IMR-90 (cell line): ENCODE results near the gene DENND1A. TPM values are rescaled to one million over a fixed set of nuclear protein-coding genes. Genes with fewer than 3 reads are reported as not detected.

Experiments used
- ATAC-seq: fragments of 200-7000 bp; cut with Tn5 transposase; 2 replicates; pipeline ENCODE4 v1.9.1; 2020; ENCODE audit warnings: low read depth, mild to moderate bottlenecking, moderate library complexity
- BruUV-seq: library from RNA; stranded (reverse); fragments of 400-500 nt; replicated peaks from 2 replicates; lab custom pipeline; 2021; lab: Mats Ljungman, UMichigan
- CTCF ChIA-PET: fragments of 300-600 bp; formaldehyde crosslinking; extraction: SDS; loops from one replicate; lab custom pipeline; 2021; ENCODE audit warnings: antibody characterized with exemption; lab: Yijun Ruan, JAX
- POLR2A ChIA-PET: fragments of 300-600 bp; sonication (Branson Sonifier 250); formaldehyde crosslinking; loops from one replicate; lab custom pipeline; 2022; ENCODE audit warnings: antibody characterized with exemption; ENCODE audit not compliant: unreplicated experiment; lab: Charles Lee
- DNase-seq: peaks from one replicate; pipeline ENCODE4 v3.0.0; 2013
- H2AFZ ChIP-seq: replicated peaks from 2 replicates; pipeline ENCODE3; 2013; ENCODE audit warnings: low read length, mild to moderate bottlenecking; ENCODE audit not compliant: poor library complexity
- H2AK5ac ChIP-seq: 2 replicates; pipeline ENCODE4 v1.6.1; 2013; ENCODE audit warnings: low read depth, low read length, inconsistent platforms
- H2AK9ac ChIP-seq: replicated peaks from 2 replicates; pipeline ENCODE3; 2013; ENCODE audit warnings: mild to moderate bottlenecking, low read depth, low read length, moderate library complexity; ENCODE audit not compliant: poor library complexity
- H2BK120ac ChIP-seq: 2 replicates; pipeline ENCODE4 v1.6.1; 2013; ENCODE audit warnings: low read depth, low read length, inconsistent platforms
- H2BK15ac ChIP-seq: 3 replicates; pipeline ENCODE4 v1.6.1; 2013; ENCODE audit warnings: low read depth, low read length, inconsistent platforms
- H2BK20ac ChIP-seq: 2 replicates; pipeline ENCODE4 v1.6.1; 2013; ENCODE audit warnings: low read depth, mild to moderate bottlenecking, inconsistent platforms, low read length, moderate library complexity
- H2BK5ac ChIP-seq: 2 replicates; pipeline ENCODE4 v1.6.1; 2013; ENCODE audit warnings: mild to moderate bottlenecking, low read depth, low read length, inconsistent platforms; ENCODE audit not compliant: poor library complexity, severe bottlenecking
- H3K14ac ChIP-seq: replicated peaks from 2 replicates; pipeline ENCODE4 v1.6.1; 2013; ENCODE audit warnings: low read depth, low read length, inconsistent platforms
- H3K18ac ChIP-seq: 2 replicates; pipeline ENCODE4 v1.6.1; 2013; ENCODE audit warnings: low read depth, low read length, control low read depth
- H3K23ac ChIP-seq: 2 replicates; pipeline ENCODE4 v1.6.1; 2013; ENCODE audit warnings: low read depth, low read length, inconsistent platforms
- H3K27ac ChIP-seq: 2 replicates; pipeline ENCODE4 v1.5.1; 2013; ENCODE audit warnings: mild to moderate bottlenecking, control low read depth, low read length; ENCODE audit not compliant: insufficient read depth
- H3K27me3 ChIP-seq: 2 replicates; pipeline ENCODE4 v1.6.1; 2013; ENCODE audit warnings: low read length; ENCODE audit not compliant: control insufficient read depth, insufficient read depth
- H3K36me3 ChIP-seq: 2 replicates; pipeline ENCODE4 v1.6.1; 2013; ENCODE audit warnings: low read length, mixed read lengths; ENCODE audit not compliant: control insufficient read depth, insufficient read depth
- H3K4ac ChIP-seq: 2 replicates; pipeline ENCODE4 v1.6.1; 2013; ENCODE audit warnings: low read depth, low read length, inconsistent platforms
- H3K4me1 ChIP-seq: 2 replicates; pipeline ENCODE4 v1.6.1; 2013; ENCODE audit warnings: low read length, mixed read lengths; ENCODE audit not compliant: control insufficient read depth, insufficient read depth
- H3K4me2 ChIP-seq: 2 replicates; pipeline ENCODE4 v1.6.1; 2013; ENCODE audit warnings: low read depth, mild to moderate bottlenecking, control low read depth, low read length, moderate library complexity
- H3K4me3 ChIP-seq: 2 replicates; pipeline ENCODE4 v1.5.1; 2013; ENCODE audit warnings: low read depth, mild to moderate bottlenecking, control low read depth, low read length, moderate library complexity; ENCODE audit not compliant: insufficient read depth
- H3K56ac ChIP-seq: 2 replicates; pipeline ENCODE4 v1.6.1; 2013; ENCODE audit warnings: low read length, inconsistent platforms; ENCODE audit not compliant: insufficient read depth; ENCODE audit errors: extremely low read depth
- H3K79me1 ChIP-seq, 2 experiments: 2 replicates each; pipeline ENCODE4 v1.6.1; 2013; ENCODE audit warnings: low read length in 2 of 2, inconsistent platforms in 1 of 2, low read depth in 1 of 2
- H3K9ac ChIP-seq: 2 replicates; pipeline ENCODE4 v1.6.1; 2013; ENCODE audit warnings: low read depth, low read length, control low read depth
- H3K9me1 ChIP-seq: 2 replicates; pipeline ENCODE4 v1.6.1; 2013; ENCODE audit warnings: low read length, inconsistent platforms; ENCODE audit not compliant: insufficient read depth
- H3K9me3 ChIP-seq: 2 replicates; pipeline ENCODE4 v1.6.1; 2013; ENCODE audit warnings: low read length; ENCODE audit not compliant: control insufficient read depth, insufficient read depth
- H4K20me1 ChIP-seq: 2 replicates; pipeline ENCODE4 v1.6.1; 2013; ENCODE audit warnings: low read length, inconsistent platforms; ENCODE audit not compliant: insufficient read depth
- H4K5ac ChIP-seq: 2 replicates; pipeline ENCODE4 v1.6.1; 2013; ENCODE audit warnings: mild to moderate bottlenecking, low read depth, low read length, control low read depth
- H4K8ac ChIP-seq, 2 experiments: 2 replicates each; pipeline ENCODE4 v1.6.1; 2013; ENCODE audit warnings: low read depth in 2 of 2, low read length in 2 of 2, control low read depth in 1 of 2, inconsistent platforms in 1 of 2
- H4K91ac ChIP-seq: 2 replicates; pipeline ENCODE4 v1.6.1; 2013; ENCODE audit warnings: low read depth, low read length, inconsistent platforms; ENCODE audit not compliant: insufficient read depth
- CEBPB ChIP-seq: IDR thresholded peaks from 2 replicates; pipeline ENCODE4 v1.6.1; 2012; ENCODE audit warnings: low read depth, low read length, improper control_type of control experiment
- MAFK ChIP-seq: IDR thresholded peaks from 2 replicates; pipeline ENCODE4 v1.6.1; 2012; ENCODE audit warnings: low read depth, low read length, improper control_type of control experiment
- POLR2A ChIP-seq: IDR thresholded peaks from 2 replicates; pipeline ENCODE4 v1.6.1; 2012; ENCODE audit warnings: mild to moderate bottlenecking, low read depth, low read length
- RAD21 ChIP-seq: IDR thresholded peaks from 2 replicates; pipeline ENCODE4 v1.6.1; 2012; ENCODE audit warnings: low read length, improper control_type of control experiment
- RCOR1 ChIP-seq: IDR thresholded peaks from 2 replicates; pipeline ENCODE4 v1.6.1; 2012; ENCODE audit warnings: mild to moderate bottlenecking, low read length, improper control_type of control experiment; ENCODE audit not compliant: insufficient replicate concordance
- RFX5 ChIP-seq: IDR thresholded peaks from 2 replicates; pipeline ENCODE4 v1.8.0; 2012; ENCODE audit warnings: low read depth, mild to moderate bottlenecking, low read length, moderate library complexity
- SMC3 ChIP-seq: fragments of 150-350 bp; IDR thresholded peaks from 2 replicates; pipeline ENCODE4 v1.6.1; 2016; ENCODE audit warnings: low read depth, mild to moderate bottlenecking, antibody characterized with exemption, low read length, moderate library complexity
- dilution Hi-C: fragments of 300-500 bp; cut with HindIII; formaldehyde crosslinking; loops from one replicate; pipeline ENCODE4 v1.14.3; 2018; ENCODE audit warnings: low sequenced_read_pairs; ENCODE audit not compliant: unreplicated experiment
- in situ Hi-C: fragments of 300-500 bp; cut with MboI; formaldehyde crosslinking; loops from 3 replicates; pipeline ENCODE4 v1.14.3; 2019; ENCODE audit warnings: low sequenced_read_pairs, inconsistent platforms, mixed read lengths
- intact Hi-C: fragments of 100-400 bp; cut with micrococcal nuclease; formaldehyde crosslinking; loops from 2 replicates; pipeline ENCODE4 v1.10.0; 2022
- polyA plus RNA-seq, 3 experiments: library from polyadenylated mRNA; depleted of rRNA; stranded (reverse); fragments of >200 nt; gene quantifications; 2 replicates each; pipeline ENCODE4 v1.2.3, GENCODE V29; 2012; ENCODE audit warnings: low replicate concordance in 1 of 3
- total RNA-seq: library from RNA; depleted of rRNA; stranded (reverse); fragments of >200 nt; gene quantifications from 2 replicates; pipeline ENCODE4 v1.2.3, GENCODE V29; 2012
- TF ChIP-seq, protein P1 (sequence below): fragments of 150-350 bp; IDR thresholded peaks from 2 replicates; pipeline ENCODE4 v1.6.1; 2016; ENCODE audit warnings: low read depth, mild to moderate bottlenecking, low read length, moderate library complexity, borderline replicate concordance
- TF ChIP-seq, protein P2 (sequence below): fragments of 150-350 bp; IDR thresholded peaks from 2 replicates; pipeline ENCODE4 v1.6.1; 2017; ENCODE audit warnings: mild to moderate bottlenecking, antibody characterized with exemption, low read length, low read depth
- TF ChIP-seq, protein P3 (sequence below): conservative IDR thresholded peaks from 2 replicates; pipeline ENCODE4 v1.5.1; 2012; ENCODE audit warnings: mild to moderate bottlenecking, low read depth, low read length, improper control_type of control experiment

Gene DENND1A
- total and polyA plus RNA-seq, 2 of the 4 experiments (the other 2 are of a cell fraction), result 21.4 to 27.6 TPM

DNA sequence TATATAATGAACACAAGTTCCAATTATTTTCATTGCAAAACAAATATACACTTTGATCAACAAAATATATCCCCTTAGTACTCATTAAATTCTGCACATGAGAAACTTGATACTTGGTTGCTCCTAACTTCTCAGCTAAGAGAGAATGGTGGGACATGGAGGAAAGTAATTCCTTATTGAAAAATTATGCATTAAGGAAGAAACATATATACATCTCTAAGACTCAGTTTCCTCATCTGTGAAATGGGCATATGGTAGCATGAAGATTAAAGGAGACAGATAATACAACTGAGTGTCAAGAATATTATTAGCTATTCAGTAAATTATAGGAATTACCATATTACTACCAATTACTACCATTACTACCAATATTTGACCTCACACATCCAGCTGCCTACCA lies 488.2 kb downstream of the DENND1A start:
- Histone ChIP-seq H3K4me2 (no peak overlapping the region), H2BK15ac (no peak overlapping the region), H3K4me1 (peaks cover 7% of the 10 kb centered on the region), H3K4me3 (no peak overlapping the region), H3K14ac (no peak overlapping the region), H4K20me1 (no peaks in the 10 kb centered on the region), H2AK5ac (no peak overlapping the region), H3K27ac (no peak overlapping the region), H4K8ac (no peak overlapping the region), H2AFZ (no peak overlapping the region), H3K4ac (no peak overlapping the region), H2AK9ac (no peak overlapping the region), H2BK20ac (no peak overlapping the region), H3K9me3 (no peaks in the 10 kb centered on the region), H2BK5ac (no peak overlapping the region), H2BK120ac (no peak overlapping the region), H3K18ac (no peak overlapping the region), H4K5ac (no peak overlapping the region), H3K79me1 (no peaks in the 10 kb centered on the region), H3K23ac (no peak overlapping the region), H3K9me1 (no peaks in the 10 kb centered on the region), H4K91ac (no peak overlapping the region), H3K27me3 (no peaks in the 10 kb centered on the region), H3K56ac (no peak overlapping the region), H3K9ac (no peak overlapping the region), H3K36me3 (no peaks in the 10 kb centered on the region; the same call in 1 of the 2 replicates)
- DNase-seq, result no peak
- BruUV-seq, result no TSS peak
- intact Hi-C loops, result no loop called here
- TF ChIP-seq CEBPB (no peak), RAD21 (no peak), RCOR1 (no peak), MAFK (no peak), POLR2A (no peak), SMC3 (no peak), RFX5 (no peak)
- TF ChIP-seq, protein P1, sequence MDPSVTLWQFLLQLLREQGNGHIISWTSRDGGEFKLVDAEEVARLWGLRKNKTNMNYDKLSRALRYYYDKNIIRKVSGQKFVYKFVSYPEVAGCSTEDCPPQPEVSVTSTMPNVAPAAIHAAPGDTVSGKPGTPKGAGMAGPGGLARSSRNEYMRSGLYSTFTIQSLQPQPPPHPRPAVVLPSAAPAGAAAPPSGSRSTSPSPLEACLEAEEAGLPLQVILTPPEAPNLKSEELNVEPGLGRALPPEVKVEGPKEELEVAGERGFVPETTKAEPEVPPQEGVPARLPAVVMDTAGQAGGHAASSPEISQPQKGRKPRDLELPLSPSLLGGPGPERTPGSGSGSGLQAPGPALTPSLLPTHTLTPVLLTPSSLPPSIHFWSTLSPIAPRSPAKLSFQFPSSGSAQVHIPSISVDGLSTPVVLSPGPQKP, result no peak
- TF ChIP-seq, protein P2, sequence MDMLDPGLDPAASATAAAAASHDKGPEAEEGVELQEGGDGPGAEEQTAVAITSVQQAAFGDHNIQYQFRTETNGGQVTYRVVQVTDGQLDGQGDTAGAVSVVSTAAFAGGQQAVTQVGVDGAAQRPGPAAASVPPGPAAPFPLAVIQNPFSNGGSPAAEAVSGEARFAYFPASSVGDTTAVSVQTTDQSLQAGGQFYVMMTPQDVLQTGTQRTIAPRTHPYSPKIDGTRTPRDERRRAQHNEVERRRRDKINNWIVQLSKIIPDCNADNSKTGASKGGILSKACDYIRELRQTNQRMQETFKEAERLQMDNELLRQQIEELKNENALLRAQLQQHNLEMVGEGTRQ, result no peak
- TF ChIP-seq, protein P3, sequence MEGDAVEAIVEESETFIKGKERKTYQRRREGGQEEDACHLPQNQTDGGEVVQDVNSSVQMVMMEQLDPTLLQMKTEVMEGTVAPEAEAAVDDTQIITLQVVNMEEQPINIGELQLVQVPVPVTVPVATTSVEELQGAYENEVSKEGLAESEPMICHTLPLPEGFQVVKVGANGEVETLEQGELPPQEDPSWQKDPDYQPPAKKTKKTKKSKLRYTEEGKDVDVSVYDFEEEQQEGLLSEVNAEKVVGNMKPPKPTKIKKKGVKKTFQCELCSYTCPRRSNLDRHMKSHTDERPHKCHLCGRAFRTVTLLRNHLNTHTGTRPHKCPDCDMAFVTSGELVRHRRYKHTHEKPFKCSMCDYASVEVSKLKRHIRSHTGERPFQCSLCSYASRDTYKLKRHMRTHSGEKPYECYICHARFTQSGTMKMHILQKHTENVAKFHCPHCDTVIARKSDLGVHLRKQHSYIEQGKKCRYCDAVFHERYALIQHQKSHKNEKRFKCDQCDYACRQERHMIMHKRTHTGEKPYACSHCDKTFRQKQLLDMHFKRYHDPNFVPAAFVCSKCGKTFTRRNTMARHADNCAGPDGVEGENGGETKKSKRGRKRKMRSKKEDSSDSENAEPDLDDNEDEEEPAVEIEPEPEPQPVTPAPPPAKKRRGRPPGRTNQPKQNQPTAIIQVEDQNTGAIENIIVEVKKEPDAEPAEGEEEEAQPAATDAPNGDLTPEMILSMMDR, result no peak
- ATAC-seq, result no peak
- in situ Hi-C loops, result no loop called here
- ChIA-PET CTCF (interaction anchor here (1.1 kb wide), 2 partner anchors 40 to 52 kb away, joined by 3 to 4 read pairs; no protein-coding TSS in a partner anchor), POLR2A (no interaction called here)
- dilution Hi-C loops, result no loop called here
